Activated CD4-positive, alpha-beta T cell treated with anti-CD3 and anti-CD28 coated beads, Interleukin-2, Interleukin-6, amounts not matched to agents 100 ng/mL and 50 ng/mL, durations not matched to agents 16 hours and 8 hours (primary cell): ENCODE measurements around the gene NR6A1.
A peak's percentile ranks its signal among the peaks of the same experiment; 100 is the strongest.

ENCODE experiments used
- DNase-seq: peaks from one replicate; pipeline ENCODE4 v3.0.0-alpha.2; 2020

NR6A1 gene

DNA sequence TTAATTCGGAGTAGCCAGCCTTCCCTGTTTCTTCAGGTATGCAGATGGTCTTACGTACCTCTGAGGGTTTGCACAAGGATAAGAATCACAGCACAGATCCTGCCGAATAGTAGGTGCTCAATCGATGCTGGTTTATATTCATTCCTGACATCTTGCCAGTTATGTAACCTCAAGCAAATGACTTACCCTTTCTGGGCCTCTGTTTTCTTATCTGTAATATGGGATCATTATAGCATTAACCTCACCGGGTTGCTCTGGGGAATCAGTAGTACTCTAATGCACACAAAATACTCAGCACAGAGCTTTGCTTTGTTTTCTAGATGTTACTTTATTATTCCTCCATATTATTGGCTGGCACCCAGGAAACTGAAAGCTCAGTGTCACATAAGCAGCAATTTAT lies 256.2 kb downstream of the NR6A1 start:
- DNase-seq, result no peak

DNA sequence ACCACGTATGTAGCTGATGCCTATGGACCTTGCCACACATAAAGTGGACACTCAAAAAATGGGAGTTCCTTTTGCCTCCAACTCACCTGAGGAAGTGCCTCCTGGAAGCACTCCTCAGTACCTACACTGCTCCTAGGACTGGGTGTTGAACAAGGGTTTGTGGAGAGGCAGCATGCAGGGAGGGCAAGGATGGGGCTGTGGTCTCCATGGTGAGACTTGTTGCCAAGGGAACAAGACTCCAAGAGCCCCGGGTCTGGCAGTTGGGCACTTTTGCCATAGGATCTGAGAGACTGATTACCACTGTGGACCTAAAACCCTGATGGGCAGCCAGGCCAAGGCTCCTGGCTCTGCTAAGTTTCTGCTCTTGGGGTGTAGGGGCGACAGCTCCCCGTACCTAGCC lies 257.0 kb downstream of the NR6A1 start:
- DNase-seq, result no peak

DNA sequence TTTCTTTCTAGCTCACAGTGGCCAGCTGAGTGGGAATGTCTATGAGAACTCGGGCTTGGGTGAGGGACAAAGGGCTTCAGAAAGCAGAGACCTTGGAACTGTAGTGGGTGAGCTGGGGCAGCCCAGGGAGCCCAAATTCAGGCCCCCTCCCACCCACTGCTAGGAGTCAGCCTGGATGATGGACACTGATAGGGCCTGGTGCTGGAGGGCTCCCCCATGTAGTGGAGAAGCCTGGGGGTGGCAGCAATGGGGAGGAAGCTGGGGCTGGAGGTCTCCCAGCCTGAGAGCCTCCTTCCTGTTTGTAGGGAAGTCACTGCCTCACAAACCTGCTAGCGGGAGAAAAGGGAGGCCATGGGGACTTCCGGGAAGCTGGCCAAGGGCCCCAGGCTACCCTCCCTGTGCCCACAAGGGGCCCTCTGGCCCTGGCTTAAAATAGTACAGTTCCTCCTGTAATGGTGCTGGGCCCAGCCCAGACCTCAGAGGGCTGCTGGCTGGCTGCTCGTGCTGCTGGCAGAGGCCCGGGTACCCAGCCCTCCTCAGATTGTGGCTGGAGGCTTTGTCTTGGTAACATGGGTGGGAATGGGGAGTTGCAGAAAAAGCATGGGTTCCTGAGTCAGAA lies 257.6 kb downstream of the NR6A1 start:
- no peak for DNase-seq

DNA sequence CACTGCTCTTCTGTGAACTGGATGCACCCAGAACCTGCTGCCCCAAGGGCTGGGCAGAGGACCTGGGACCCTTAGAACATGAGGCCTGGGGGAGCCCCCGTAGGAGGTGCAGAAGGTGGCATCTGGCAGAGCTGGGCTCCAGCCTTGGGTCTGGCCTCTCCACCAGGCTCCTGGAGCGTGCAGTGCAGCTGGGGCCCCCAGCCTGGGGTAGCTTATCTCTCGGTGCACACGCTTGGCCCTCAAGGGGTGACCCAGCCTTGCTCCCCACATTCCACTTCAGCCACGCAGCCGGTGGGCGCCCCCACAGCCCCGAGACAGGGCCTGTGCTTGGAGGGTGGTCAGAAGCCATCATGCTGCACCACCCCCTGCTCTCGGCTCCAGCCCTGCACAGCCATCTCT lies 258.3 kb downstream of the NR6A1 start:
- DNase-seq, result no peak

DNA sequence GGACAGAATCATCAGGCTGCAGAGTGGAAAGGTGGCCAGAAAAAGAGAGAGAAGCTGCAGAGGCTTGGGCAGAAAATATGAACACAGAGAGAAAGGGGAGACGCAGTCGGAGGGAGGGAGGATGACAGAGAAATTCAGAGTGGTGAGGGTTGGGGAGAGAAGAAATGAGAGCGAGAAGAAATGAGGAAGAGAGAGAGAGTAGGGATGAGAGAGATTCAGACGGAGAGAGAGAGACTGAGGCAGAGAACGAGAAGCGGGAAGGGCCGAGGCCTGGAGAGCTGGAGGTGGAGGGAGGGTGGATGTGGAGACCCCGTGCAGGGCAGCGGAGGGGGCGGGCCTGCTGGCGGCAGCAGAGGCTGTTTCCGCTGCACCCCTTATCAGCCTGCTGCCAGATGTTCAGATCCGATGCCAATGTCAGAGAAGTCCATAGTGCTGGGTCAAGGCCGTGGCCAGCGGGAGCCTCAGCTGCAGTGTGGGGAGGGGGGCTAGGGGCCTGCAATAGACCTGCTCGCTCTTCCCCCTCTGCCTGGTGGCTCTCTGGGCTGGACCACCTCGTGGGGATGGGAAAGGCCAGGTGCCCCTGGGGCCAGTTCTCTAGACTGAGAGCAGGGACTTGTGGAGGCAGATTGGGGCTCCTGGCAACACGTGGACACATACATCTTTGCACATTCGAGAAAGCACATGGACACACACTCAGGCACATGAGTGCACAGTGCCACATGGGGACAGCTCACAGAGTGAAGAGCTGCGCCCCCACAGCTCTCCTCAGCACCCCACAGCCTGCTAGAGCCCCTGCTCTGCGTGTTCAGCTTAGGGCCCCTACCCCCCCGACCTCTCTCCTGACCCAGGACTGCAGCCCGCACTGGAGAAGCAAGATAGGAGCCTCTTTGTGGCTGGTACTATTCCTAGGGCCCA lies 259.0 kb downstream of the NR6A1 start:
- DNase-seq, result no peak

DNA sequence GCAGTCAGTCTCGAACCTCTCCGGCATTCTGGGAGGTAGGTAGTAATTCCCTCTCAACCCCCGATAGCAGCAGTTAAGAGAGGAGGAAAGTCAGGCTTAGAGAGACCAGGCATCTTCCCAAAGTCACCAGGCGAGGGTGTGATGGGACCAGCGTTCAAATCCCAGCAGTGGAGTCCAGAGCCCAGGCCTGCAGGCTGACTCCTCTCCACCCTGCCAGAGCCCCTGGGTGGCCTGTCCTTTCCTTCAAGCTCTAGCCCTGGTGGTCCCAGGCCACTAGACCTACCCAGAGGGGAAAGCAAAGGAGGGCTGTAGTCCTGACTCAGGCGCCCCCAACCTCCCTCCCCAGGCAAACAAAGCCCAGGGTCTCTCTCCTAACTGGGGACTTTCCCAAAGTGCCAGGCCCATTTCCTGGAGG lies 259.7 kb downstream of the NR6A1 start:
- DNase-seq, result no peak

DNA sequence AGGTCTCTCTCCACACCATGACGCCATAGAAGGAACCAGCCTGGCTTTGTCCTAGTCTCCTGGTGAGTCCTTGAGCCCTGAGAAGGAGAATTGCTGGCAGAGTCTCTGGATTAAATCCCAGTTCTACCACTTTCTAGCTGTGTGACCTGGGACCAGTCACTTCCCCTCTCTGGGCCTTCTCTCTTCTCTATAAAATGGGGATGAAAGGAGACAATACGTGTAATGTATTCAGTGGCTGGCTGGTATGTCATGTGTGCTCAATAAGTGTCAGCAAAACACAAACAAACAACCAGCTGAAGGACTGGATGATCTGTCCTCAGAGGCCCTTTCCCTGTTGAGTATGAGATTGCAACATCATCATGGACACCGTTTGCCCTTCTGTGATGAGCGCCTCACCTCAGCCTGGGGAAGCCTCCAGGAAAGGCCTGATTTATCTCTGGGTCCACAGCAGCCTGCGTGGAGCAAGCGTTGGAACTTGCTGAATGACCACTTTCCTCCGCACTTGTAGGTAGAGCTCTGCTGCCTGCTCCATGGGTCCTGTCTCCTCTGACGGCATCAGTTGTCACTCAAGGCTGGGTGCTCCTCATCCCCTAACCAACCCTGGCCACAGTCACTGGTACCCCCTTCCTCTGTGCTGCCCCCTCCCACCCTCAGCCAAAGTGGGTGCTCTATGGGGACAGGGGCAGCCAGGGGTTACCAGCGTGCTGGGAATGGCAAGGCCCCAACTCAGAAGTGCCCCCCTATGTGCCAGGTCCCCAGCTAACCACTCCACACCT lies 260.3 kb downstream of the NR6A1 start:
- DNase-seq, result no peak

DNA sequence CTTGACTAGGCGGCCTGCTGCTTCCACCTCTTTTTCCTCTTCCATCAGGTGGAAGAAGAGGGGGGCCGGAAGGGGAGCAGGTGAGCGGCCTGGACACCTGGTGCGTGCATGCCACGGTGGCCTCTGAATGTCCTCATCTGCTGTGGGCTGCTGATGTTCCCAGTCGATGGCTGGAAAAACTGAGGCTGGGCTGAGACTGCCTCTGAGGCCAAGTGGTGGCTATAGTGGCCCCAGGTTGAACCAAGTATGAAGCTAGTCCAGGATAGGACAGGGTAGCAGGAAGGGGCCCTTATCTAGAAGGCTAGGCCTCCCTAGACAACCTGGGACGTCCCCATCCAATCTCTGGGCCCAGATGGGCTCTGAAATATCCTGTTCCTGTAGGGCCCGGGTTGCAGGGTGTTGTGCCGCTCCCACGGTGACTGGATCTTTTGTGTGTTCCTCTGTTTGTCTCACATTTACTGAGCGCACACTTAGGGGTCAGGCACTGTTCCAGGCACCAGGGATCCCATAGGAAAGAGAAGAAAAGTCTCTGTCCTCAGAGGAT lies 263.2 kb downstream of the NR6A1 start:
- DNase-seq, result no peak

DNA sequence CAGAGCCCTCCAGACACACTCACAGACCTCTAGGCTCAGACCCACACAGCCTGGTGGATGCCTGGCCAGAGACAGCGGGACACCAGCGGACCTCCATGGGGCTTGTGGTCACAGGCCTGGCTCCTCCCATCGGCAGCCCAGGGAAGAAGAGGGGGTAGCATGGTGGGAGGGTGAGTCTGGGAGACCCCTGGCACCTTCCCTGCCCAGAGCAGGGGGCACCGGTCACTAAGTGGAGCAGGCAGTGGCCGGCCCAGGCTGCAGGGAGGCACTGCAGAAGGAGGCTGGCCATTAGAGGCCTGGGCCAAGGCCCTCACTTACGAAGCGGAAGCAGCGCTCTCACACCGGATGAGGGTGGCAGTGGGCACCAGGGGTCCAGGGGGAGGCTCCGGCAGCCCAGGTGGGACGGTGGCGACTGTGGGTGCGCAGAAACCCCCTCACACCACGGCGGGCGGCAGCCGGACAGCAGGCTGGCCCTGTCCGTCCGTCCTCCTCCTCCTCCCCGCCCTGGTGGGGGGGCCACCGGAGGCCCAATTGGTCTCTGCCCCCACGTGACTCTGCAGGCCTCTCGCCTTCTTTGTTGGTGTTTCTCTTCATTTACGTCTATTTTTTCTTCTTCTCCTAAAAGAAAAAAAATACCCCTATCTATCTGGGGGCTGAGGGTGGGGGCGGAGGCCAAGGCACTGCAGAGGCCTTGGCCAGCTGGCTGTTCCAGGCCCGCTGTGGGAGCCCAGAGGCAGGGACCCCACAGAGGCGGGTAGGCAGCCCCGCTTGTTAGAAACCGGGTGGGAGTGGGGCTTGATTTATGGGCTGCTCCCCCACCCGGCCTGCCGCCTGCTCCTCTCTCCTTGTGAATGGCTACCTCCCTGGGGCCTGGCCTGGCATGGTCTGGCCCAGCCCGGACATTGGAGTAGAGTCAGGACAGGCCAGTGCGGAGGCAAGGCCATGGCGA lies 263.9 kb downstream of the NR6A1 start, which contains the start of gene NR5A1:
NR5A1 (minus strand) TSS at position 469 of the 949 bp plus-strand sequence. CDS start 4,004 bp downstream, outside the sequence.
- no peak for DNase-seq

DNA sequence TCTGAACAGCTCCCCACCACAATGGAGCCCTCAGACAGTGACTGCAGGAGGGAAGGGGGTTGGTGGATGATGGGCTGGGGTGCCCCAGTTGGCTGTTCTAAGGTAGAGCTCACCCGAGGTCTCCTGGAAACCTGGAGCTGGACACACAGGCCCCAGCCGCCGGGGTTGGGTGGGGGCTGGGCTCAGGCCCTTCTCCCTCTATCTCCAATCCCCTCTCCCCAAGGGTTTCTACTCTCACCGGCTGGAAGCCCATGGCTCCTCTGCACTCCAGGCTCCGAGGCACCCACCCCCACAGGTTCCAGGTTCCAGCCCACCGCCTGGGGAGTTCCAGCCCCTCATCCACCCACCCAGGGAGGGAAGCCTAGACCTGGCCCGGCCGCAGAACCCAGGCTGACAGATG lies 264.7 kb downstream of the NR6A1 start:
- no peak for DNase-seq

DNA sequence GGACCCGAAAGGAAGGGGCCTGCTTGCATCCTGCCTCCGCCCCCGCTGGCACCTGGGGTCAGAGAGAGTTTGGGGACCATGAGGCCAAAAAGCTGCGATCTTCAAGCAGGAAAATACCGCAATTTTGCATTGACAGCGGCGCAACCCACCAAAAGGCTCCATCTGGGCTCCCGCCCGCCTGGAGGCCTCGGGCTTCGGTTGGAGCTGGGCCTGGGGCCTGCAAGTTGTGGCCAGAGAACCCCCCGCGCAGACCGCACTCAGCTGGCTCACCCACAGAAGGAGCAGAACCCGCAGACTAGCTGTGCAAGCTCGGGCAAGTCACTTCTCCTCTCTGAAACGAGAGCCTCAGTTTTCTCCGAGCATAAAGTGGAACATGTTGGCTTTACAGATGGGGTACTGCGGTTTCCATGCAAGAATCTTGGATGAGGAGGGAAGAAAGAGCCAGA lies 265.2 kb downstream of the NR6A1 start:
- no peak for DNase-seq

DNA sequence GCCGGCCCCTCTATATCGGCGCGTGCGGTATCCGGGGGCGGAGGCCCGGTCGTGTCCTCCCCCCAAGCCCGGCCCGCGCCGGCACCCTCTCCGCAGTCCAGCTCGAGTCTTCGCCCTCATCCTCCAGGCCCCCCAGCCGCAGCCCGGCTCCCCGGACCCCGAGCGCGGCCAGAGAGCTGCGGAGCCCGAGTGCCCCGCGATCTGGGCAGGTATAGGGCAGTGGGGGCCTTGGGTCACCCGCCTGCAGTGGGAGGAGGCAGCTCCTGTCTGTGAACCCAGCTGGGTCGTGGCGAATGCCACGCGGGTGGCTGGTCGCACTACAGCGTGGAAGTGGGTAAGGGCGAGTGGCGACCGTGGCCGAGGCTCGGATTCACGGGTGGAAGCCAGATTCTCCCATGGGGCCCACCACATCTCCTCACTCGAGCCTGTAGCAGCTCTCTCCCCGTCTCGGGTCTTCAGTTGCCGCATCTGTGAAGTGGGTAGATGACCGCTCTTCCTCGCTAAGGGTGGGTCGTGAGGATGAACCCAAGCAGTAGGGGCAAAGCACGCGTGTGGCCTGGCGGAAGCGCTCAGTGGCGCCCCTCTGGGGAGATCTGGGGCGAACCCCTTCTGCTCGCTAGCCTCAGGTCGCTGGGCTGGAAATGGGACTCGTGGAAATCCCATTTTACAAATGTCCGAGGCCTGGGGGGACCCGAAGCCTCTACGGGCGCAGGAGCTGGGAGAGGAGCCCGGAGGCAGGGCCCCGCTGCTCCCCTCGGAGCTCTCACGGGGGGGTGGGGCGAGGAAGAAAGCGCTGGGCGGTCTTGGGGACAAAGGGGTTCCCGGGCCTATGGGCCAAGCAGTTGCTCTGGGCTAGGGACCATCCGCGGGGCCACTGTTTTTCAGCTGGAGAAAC lies 265.9 kb downstream of the NR6A1 start:
- DNase-seq, result no peak

DNA sequence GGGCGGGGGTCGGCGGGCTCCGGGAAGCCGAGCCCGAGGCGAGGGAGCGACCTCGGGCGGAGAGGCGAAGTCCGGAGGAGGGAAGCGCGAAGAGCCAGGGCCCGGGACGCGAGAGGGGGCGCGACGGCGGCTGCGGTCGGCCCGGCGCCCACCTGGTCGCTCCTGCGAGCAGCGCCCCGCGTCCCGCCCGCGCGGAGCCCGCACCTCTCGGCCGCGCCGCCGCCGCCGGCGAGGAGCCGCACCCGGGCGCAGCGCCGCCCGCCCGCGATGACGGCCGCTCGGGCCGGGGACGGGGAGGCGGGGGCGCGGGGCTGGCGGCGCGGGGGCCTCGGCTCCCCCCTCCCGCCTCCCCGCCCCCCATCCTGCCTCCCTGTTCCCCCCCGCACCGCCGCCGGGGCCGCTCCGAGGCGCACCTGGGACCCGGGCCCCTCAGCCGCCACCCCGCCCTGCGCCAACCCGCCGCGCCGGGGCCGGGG lies 266.5 kb downstream of the NR6A1 start:
- DNase-seq, result no peak

DNA sequence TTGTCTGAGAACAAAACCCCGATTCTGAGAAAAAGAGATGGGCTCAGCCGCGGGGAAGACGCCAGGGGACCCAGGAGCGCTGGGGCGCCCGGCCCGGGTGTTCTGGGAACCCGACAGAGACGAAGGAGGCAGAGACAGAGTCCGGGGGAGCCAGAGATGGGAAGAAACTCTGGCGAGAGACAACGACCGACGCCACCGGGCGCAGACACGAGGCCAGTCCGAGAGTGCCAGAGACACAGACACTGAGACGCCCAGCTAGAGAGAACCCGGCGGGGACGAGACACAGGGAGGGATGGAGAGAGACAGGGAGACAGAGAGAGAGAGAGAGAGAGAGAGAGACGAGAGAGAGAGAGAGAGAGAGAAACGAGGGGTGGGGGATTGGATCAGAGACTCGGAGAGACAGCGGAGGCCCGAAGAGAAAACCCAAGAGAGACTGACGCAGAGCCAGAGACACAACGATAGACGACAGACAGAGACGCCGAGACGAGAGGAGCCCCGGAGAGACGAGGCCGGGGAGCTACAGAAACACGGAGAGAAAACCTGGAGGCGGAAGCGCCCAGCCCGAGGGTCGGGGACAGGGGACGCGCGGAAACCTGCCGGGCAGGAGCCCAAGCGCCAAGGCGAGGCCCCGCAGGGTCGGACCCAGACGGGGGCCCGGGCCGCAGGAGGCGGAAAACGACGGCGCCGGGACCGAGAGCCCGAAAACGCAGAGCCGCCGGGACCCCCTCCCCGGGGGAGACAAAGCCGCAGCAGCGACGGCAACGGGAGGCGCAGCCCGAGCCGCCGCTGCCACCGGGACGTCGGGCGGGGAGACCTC lies 267.2 kb downstream of the NR6A1 start:
- no peak for DNase-seq

DNA sequence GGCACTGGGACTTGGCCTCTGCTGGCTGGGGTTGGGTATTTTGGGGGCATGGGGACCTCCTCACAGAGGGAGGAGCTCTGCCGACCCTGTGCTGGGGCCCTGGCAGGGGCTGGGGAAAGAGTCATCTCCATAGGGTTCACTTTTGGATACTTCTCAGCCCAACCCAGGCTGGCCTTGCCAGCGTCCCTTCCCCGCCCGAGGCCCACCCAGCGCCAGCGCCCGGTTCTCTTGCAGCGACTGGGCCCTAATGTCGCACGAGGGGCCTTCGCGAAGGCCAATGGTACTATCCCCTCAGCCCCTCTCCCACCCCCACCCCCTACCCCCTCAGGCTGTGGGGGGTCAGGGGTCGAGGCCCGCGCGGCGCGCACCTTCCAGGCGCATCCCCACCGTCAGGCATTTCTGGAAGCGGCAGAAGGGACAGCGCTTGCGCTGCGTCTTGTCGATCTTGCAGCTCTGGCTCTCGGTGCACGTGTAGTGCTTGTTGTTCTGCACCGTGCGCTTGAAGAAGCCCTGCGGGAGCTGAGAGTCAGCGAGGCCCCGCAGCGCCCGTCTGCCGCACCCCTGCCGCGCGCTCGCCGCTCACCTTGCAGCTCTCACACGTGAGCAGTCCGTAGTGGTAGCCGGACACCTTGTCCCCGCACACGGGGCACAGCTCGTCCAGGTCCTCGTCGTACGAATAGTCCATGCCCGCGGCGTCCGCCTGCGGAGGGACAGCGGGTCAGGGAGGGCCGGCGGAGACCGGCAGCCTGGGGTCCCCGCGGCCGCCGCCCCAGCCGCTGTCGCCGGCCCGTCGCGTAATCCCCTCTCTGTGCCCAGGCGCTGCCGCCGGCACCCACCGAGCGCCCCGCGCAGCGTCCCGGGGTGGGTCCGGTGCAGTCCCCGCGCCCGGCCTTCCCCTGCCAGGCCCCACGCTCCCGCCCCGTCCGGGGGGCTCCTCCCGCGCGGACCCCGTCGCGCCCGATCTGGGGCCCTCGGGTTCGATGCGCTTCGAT lies 268.1 kb downstream of the NR6A1 start:
- no peak for DNase-seq

DNA sequence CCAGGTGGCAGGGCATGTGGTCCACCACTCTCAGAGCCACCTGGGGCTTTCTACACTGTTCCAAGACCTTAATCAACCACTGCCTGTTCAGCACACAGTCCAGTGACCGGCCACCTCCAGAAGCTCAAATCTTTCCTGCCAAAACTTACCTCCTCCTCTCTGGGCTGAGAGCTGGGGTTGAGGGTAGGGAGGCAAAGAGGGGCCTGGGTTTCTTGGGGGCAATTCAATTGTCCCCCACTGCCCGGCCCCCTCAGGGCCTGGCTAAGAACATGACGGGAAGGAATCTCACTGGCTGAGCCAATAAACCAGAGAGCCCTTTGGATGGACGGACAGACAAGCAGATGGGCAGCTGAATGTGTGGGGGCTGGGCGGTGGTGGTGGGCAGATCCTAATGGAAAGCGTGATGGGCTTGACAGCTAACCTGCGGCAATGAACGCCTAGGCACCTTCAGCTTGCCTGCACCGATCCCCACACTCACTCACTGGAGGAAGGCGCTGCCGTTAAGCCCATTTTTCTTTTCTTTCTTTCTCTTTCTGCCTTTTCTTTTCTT lies 269.3 kb downstream of the NR6A1 start:
- DNase-seq, result no peak

DNA sequence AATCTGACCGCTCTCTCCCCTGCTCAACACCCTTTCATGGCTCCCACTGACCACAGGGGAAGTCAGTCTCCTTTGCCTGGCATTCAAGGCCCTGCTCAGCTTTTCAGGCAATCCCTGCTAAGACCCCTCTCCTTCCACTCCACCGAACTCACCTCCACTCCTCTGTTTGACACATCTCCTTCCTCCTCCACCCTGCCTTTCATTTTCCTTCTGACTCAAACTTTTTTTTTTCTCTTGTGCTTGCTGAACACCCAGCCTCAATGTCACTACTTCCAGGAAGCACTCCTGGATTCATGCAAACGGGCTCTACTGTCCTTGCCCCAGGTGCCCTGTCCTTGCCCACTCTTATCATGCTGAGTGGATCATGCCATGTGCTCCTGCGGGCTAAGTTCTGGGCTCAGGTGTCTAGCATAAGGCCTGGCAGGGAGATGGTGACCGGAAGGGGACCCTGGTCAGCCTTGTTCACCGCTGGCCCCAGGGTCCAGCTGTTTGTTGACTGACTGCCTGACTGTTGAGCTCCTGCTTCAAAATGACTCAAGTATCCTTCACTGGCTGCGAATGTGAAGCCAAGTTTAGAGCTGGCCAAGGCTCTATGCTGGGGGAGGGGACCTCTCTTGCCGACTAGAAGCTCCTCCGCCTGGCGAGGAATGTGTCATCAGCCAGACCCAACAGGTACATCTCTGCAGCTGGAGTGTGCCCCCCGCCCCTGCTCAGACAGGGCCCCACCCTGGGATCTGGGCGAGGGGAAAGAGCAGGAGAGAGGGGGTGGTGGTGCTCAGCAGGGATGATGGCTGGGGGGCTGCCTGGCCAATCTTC lies 270.1 kb downstream of the NR6A1 start:
- DNase-seq, result peak; percentile 36
